Thymus (tissue), 11 donors: ENCODE data around the gene AGR3. TPM values are rescaled to one million over a fixed set of nuclear protein-coding genes. Genes with fewer than 3 reads are reported as not detected.
"Not testable (repeated sequence)": the region's sequence is repeated elsewhere in the genome, so short reads cannot be mapped to it uniquely, and the experiment has no call there.

Source experiments
- DNase-seq, 9 donors: peaks; one replicate each; pipeline ENCODE4 v3.0.0-alpha.2; 2013; ENCODE audit warnings: low spot score in 9 of 9, low read depth in 6 of 9, missing footprints in 1 of 9
- H3K27ac ChIP-seq, 2 donors: one replicate each; pipeline ENCODE4 v1.5.1; 2013; ENCODE audit warnings: control low read depth in 1 of 2, low read depth in 1 of 2, low read length in 1 of 2, mild to moderate bottlenecking in 1 of 2, moderate library complexity in 1 of 2
- H3K27me3 ChIP-seq, 2 donors: one replicate each; pipeline ENCODE4 v1.5.1; 2013; ENCODE audit warnings: low read length in 1 of 2; ENCODE audit not compliant: control insufficient read depth in 2 of 2, insufficient read depth in 1 of 2
- H3K36me3 ChIP-seq, 2 donors: one replicate each; pipeline ENCODE4 v1.5.1; 2013; ENCODE audit warnings: low read length in 1 of 2, mild to moderate bottlenecking in 1 of 2, moderate library complexity in 1 of 2; ENCODE audit not compliant: control insufficient read depth in 2 of 2, insufficient read depth in 2 of 2
- H3K4me1 ChIP-seq, 2 donors: one replicate each; pipeline ENCODE4 v1.5.1; 2013; ENCODE audit warnings: low read length in 2 of 2; ENCODE audit not compliant: control insufficient read depth in 2 of 2, insufficient read depth in 2 of 2
- H3K4me3 ChIP-seq, 2 donors: one replicate each; pipeline ENCODE4 v1.5.1; 2013; ENCODE audit warnings: low read length in 2 of 2, control low read depth in 1 of 2, mild to moderate bottlenecking in 1 of 2
- H3K9me3 ChIP-seq, 2 donors: one replicate each; pipeline ENCODE4 v1.5.1; 2013; ENCODE audit warnings: low read length in 1 of 2, mild to moderate bottlenecking in 1 of 2; ENCODE audit not compliant: control insufficient read depth in 2 of 2, insufficient read depth in 1 of 2
- WGBS: extraction: QIAGEN DNeasy Blood & Tissue Kit; methylation state at CpG from one replicate; pipeline ENCODE4 v1.1.7; 2013; 5-methylcytosine and 5-hydroxymethylcytosine counted together
- polyA plus RNA-seq: library from polyadenylated mRNA; stranded (reverse); fragments of 200-250 nt; gene quantifications from one replicate; pipeline ENCODE4 v1.2.3, GENCODE V29; 2013
- total RNA-seq: library from RNA; stranded (reverse); fragments of 120-200 nt; gene quantifications from one replicate; pipeline ENCODE4 v1.2.4, GENCODE V29; 2013
- donor health status: healthy.

The AGR3 gene
- total and polyA plus RNA-seq, 2 donors = 1.3 TPM; not detected in 1

- Histone ChIP-seq H3K9me3 (no peaks in the 10 kb centered on the region), H3K27ac (no peak overlapping the region), H3K27me3 (no peaks in the 10 kb centered on the region), H3K4me1 (no peaks in the 10 kb centered on the region), H3K36me3 (no peaks in the 10 kb centered on the region), H3K4me3 (no peak overlapping the region)
- no peak for DNase-seq
- WGBS = 97% methylated on average over 1 of the region's 1 CpG
Measured at GRCh38 chr7:16879181-16879580, 2.6 kb downstream of the AGR3 start.

GRCh38 chr7:16875861-16876260 lies 5.9 kb downstream of the AGR3 start:
- Histone ChIP-seq H3K9me3 (no peaks in the 10 kb centered on the region), H3K36me3 (no peaks in the 10 kb centered on the region), H3K4me3 (no peak overlapping the region), H3K27me3 (no peaks in the 10 kb centered on the region), H3K4me1 (no peaks in the 10 kb centered on the region), H3K27ac (no peak overlapping the region)
- no peak for DNase-seq
- WGBS = 94% methylated on average over 1 of the region's 1 CpG

GRCh38 chr7:16874066-16874465 lies 7.7 kb downstream of the AGR3 start:
- H3K36me3 ChIP-seq = no peaks in the 10 kb centered on the region
- no peaks in the 10 kb centered on the region for H3K27me3 ChIP-seq
- no peaks in the 10 kb centered on the region for H3K9me3 ChIP-seq
- WGBS = 71% methylated on average over 4 of the region's 4 CpGs
- no peak overlapping the region for H3K4me3 ChIP-seq
- DNase-seq = no peak
- no peaks in the 10 kb centered on the region for H3K4me1 ChIP-seq
- H3K27ac ChIP-seq = no peak overlapping the region

- Histone ChIP-seq H3K36me3 (no peaks in the 10 kb centered on the region), H3K9me3 (no peaks in the 10 kb centered on the region), H3K27me3 (no peaks in the 10 kb centered on the region), H3K27ac (no peak overlapping the region), H3K4me3 (no peak overlapping the region), H3K4me1 (no peaks in the 10 kb centered on the region)
- no peak for DNase-seq
Measured at GRCh38 chr7:16867328-16867727, 14.5 kb downstream of the AGR3 start.

- not testable (repeated sequence) for H3K36me3 ChIP-seq, H3K4me1 ChIP-seq, H3K27me3 ChIP-seq, DNase-seq, H3K4me3 ChIP-seq, H3K9me3 ChIP-seq, H3K27ac ChIP-seq
- 98% methylated on average over 11 of the region's 11 CpGs for WGBS
Measured at GRCh38 chr7:16853189-16853588, 28.6 kb downstream of the AGR3 start.

GRCh38 chr7:16851829-16852228 lies 30.0 kb downstream of the AGR3 start:
- no peaks in the 10 kb centered on the region for H3K27me3 ChIP-seq
- 28% methylated on average over 2 of the region's 2 CpGs for WGBS
- no peak overlapping the region for H3K27ac ChIP-seq
- peaks cover 0 to 2% of the 10 kb centered on the region in 2 donors for H3K9me3 ChIP-seq
- DNase-seq = peak in 1 of 9 donors; percentile 25
- H3K4me1 ChIP-seq = no peaks in the 10 kb centered on the region
- H3K36me3 ChIP-seq = no peaks in the 10 kb centered on the region
- H3K4me3 ChIP-seq = no peak overlapping the region

- no peak overlapping the region for H3K27ac ChIP-seq
- H3K9me3 ChIP-seq = peaks cover 0 to 2% of the 10 kb centered on the region in 2 donors
- 56% methylated on average over 44 of the region's 44 CpGs for WGBS
- H3K36me3 ChIP-seq = no peaks in the 10 kb centered on the region
- H3K4me3 ChIP-seq = peak overlapping the region in 1 of 2 donors; percentile 11
- no peaks in the 10 kb centered on the region for H3K27me3 ChIP-seq
- H3K4me1 ChIP-seq = no peaks in the 10 kb centered on the region
- DNase-seq = peak in 4 of 9 donors; percentile 7 to 33 (median 14)
Measured at GRCh38 chr7:16850614-16851466, 30.9 kb downstream of the AGR3 start.

GRCh38 chr7:16849296-16850148 lies 32.3 kb downstream of the AGR3 start:
- no peaks in the 10 kb centered on the region for H3K36me3 ChIP-seq
- H3K4me1 ChIP-seq = no peaks in the 10 kb centered on the region
- H3K27me3 ChIP-seq = no peaks in the 10 kb centered on the region
- peaks cover 0 to 2% of the 10 kb centered on the region in 2 donors for H3K9me3 ChIP-seq
- no peak overlapping the region for H3K27ac ChIP-seq
- whole genome bisulfite sequencing = 88% methylated on average over 12 of the region's 12 CpGs
- no peak for DNase-seq
- H3K4me3 ChIP-seq = no peak overlapping the region

GRCh38 chr7:16847381-16847860 lies 34.4 kb downstream of the AGR3 start:
- 87% methylated on average over 6 of the region's 6 CpGs for WGBS
- peaks cover 0 to 2% of the 10 kb centered on the region in 2 donors for H3K9me3 ChIP-seq
- no peak for DNase-seq
- H3K27me3 ChIP-seq = no peaks in the 10 kb centered on the region
- no peaks in the 10 kb centered on the region for H3K4me1 ChIP-seq
- H3K27ac ChIP-seq = no peak overlapping the region
- H3K4me3 ChIP-seq = no peak overlapping the region
- no peaks in the 10 kb centered on the region for H3K36me3 ChIP-seq
